Nephron (organoid): ENCODE data around the gene MKNK1.
A peak's percentile ranks its signal among the peaks of the same experiment; 100 is the strongest.
"Not testable (repeated sequence)": the region's sequence is repeated elsewhere in the genome, so short reads cannot be mapped to it uniquely, and the experiment has no call there.

Experiments used
- H3K27ac Mint-ChIP-seq, 3 experiments: 2 replicates each; pipeline ENCODE4 v1.8.0; 2020; ENCODE audit warnings: mixed read lengths in 3 of 3, mild to moderate bottlenecking in 2 of 3, moderate library complexity in 1 of 3
- H3K27me3 Mint-ChIP-seq: 2 replicates; pipeline ENCODE4 v1.8.0; 2021; ENCODE audit warnings: low read depth, mild to moderate bottlenecking, moderate library complexity, mixed read lengths
- H3K36me3 Mint-ChIP-seq: 2 replicates; pipeline ENCODE4 v1.8.0; 2020; ENCODE audit warnings: low read depth, mixed read lengths
- H3K4me1 Mint-ChIP-seq: 2 replicates; pipeline ENCODE4 v1.8.0; 2020; ENCODE audit warnings: mixed read lengths
- H3K4me3 Mint-ChIP-seq, 3 experiments: 2 replicates each; pipeline ENCODE4 v1.8.0; 2020; ENCODE audit warnings: mild to moderate bottlenecking in 3 of 3, mixed read lengths in 3 of 3, moderate library complexity in 2 of 3
- H3K9me3 Mint-ChIP-seq: 2 replicates; pipeline ENCODE4 v1.8.0; 2020; ENCODE audit warnings: mixed read lengths
- TF ChIP-seq, protein P1 (sequence below), 3 experiments: fragments of 200-600 bp; sonication (generic); IDR thresholded peaks; one replicate each; pipeline ENCODE4 v1.5.0; 2021; ENCODE audit warnings: antibody characterized with exemption in 3 of 3; ENCODE audit not compliant: unreplicated experiment in 3 of 3

MKNK1 gene

DNA sequence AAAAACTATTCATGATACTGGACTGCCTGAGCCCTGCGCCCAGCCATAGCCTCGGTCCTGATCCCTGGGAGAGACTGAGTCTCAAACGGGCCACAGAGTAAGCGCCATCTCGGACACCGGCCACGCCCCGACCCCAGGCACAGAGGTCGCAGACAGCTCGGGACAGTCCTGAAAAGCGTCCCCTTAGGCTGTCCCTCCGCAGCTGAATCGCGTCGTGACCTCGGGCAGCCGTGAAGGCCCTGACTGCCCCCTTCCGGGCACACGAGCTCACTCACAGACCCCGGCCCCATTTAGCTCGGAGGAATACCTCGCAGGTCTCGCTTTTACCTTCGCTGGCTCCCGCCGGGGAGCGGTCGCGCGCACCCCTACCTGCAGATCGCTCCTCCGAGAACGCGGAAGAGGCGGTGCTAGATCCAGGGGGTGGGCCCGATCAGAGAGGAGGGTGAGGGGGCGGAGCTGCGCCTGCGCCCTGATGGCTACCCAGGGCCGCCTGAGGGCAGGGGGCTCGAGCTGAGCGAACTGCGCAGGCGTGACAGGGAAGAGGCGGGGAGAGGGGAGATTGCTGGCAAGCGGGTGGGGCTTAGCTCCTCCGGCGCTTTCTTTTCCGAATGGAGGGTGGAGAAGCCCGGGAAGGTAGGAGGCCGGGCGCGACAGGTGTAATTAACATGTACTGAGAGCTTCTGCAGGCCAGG, at the start of gene MKNK1:
MKNK1 (minus strand) TSS at position 411 of the 692 bp plus-strand sequence. CDS start 20,941 bp downstream, outside the sequence.
- Mint-ChIP-seq H3K4me1 (peaks cover 21% of the 10 kb centered on the region), H3K9me3 (no peaks in the 10 kb centered on the region), H3K4me3 (peak within 1 kb of the TSS; percentile 91 to 95 (median 94)), H3K36me3 (peaks cover 10% of the 10 kb centered on the region), H3K27ac (peak within 1 kb of the TSS; percentile 59 to 89 (median 80)), H3K27me3 (no peaks in the 10 kb centered on the region)
- TF ChIP-seq, protein P1, sequence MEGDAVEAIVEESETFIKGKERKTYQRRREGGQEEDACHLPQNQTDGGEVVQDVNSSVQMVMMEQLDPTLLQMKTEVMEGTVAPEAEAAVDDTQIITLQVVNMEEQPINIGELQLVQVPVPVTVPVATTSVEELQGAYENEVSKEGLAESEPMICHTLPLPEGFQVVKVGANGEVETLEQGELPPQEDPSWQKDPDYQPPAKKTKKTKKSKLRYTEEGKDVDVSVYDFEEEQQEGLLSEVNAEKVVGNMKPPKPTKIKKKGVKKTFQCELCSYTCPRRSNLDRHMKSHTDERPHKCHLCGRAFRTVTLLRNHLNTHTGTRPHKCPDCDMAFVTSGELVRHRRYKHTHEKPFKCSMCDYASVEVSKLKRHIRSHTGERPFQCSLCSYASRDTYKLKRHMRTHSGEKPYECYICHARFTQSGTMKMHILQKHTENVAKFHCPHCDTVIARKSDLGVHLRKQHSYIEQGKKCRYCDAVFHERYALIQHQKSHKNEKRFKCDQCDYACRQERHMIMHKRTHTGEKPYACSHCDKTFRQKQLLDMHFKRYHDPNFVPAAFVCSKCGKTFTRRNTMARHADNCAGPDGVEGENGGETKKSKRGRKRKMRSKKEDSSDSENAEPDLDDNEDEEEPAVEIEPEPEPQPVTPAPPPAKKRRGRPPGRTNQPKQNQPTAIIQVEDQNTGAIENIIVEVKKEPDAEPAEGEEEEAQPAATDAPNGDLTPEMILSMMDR (IDR thresholded peaks at IDR 0.05; ENCODE audit: unreplicated experiment in 3 of 3), result peak; percentile 32 to 41 (median 40)

DNA sequence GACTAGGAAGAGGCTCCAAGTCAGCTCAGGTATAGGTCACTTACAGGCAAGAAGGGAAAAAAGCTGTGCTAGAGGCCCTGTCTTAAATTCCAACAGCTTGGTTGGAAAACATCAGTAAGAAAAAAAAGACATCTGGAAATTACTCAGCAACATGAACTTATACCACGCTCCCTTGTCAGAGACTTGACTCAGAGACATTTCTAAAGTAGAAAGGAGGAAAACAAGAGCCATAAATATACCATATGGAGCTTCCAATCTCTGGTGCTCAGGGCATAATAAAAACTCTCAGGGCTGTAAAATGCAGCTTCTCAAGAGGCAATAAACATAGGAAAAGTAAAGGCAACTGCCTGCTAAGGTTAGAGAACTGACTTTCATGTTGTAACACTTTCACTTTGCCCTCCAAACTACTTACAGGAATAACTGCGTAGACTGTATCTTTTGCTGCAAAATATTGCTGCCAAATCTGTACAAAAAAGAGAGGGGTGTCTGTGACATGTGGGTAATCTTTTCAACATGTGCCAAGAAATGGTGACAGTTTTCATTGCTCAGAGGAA, 49.4 kb upstream of the MKNK1 start:
- H3K9me3 Mint-ChIP-seq, result peaks cover 20% of the 10 kb centered on the region
- H3K4me1 Mint-ChIP-seq, result no peaks in the 10 kb centered on the region
- H3K27me3 Mint-ChIP-seq, result no peaks in the 10 kb centered on the region
- TF ChIP-seq, protein P1 (IDR thresholded peaks at IDR 0.05; ENCODE audit: unreplicated experiment in 3 of 3), result no peak
- peak overlapping the region in 1 of 3 experiments; percentile 10 for H3K4me3 Mint-ChIP-seq
- peaks cover 75% of the 10 kb centered on the region for H3K36me3 Mint-ChIP-seq
- peak overlapping the region; percentile 53 to 92 (median 81) for H3K27ac Mint-ChIP-seq

DNA sequence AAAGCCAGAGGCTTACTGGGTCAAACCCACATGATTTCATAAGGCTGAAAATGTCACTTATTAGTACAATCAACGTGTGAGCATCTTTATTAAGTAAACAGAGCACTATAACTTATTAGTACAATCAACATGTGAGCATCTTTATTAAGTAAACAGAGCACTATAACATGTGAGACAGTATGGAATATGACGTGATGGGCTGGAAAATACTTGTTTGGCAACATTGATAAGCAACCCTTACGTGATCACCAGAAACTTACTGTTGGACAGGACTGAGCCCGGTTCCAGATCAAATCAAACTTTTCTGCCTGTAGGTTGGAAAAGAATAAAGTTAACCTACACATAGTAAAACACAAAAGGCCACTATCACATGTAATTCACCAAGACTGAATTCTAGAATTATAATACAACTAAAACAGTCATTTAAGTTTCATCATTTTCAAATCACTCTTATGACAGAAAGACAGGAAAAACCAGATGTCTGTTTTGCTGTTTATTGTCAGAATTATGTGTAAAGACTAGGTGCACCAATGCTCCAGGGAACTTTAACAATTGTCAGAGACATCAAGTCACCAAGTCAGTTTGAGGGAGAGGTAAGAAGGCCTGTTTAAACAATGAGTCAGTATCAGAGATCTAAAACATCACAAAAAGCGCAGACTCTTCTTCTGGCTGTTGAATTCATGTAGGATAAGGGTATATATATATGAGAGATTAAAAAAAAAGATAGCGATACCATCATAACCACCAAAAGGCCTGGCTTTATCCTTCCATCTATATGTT, 48.4 kb upstream of the MKNK1 start:
- TF ChIP-seq, protein P1 (IDR thresholded peaks at IDR 0.05; ENCODE audit: unreplicated experiment in 3 of 3), result no peak
- no peaks in the 10 kb centered on the region for H3K27me3 Mint-ChIP-seq
- peaks cover 76% of the 10 kb centered on the region for H3K36me3 Mint-ChIP-seq
- peaks cover 21% of the 10 kb centered on the region for H3K9me3 Mint-ChIP-seq
- no peak overlapping the region for H3K4me3 Mint-ChIP-seq
- peak overlapping the region in 2 of 3 experiments; percentile 81 to 92 for H3K27ac Mint-ChIP-seq
- no peaks in the 10 kb centered on the region for H3K4me1 Mint-ChIP-seq

DNA sequence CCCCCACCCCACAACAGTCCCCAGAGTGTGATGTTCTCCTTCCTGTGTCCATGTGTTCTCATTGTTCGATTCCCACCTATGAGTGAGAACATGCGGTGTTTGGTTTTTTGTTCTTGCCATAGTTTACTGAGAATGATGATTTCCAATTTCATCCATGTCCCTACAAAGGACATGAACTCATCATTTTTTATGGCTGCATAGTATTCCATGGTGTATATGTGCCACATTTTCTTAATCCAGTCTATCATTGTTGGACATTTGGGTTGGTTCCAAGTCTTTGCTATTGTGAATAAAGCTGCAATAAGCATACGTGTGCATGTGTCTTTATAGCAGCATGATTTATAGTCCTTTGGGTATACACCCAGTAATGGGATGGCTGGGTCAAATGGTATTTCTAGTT, 47.1 kb upstream of the MKNK1 start:
- H3K27ac Mint-ChIP-seq, H3K27me3 Mint-ChIP-seq, H3K4me3 Mint-ChIP-seq, H3K4me1 Mint-ChIP-seq: not testable (repeated sequence)
- H3K36me3 Mint-ChIP-seq, result peaks cover 85% of the 10 kb centered on the region
- peaks cover 25% of the 10 kb centered on the region for H3K9me3 Mint-ChIP-seq

DNA sequence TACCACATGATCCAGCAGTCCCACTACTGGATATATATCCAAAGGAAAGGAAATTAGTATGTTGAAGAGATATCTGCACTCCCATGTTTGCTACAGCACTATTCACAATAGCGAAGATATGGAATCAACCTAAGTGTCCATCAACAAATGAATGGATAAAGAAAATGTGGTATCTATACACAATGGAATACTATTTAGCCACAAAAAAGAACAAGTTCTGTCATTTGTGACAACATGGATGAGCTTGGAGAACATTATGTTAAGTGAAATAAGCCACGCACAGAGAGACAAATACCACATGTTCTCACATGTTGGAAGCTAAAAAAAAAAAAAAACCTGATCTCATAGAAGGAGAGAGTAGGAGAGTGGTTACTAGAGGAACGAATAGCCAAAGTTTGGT, 46.4 kb upstream of the MKNK1 start:
- Mint-ChIP-seq H3K4me1 (no peaks in the 10 kb centered on the region), H3K36me3 (peaks cover 80% of the 10 kb centered on the region), H3K9me3 (peaks cover 25% of the 10 kb centered on the region), H3K27ac (no peak overlapping the region), H3K27me3 (no peaks in the 10 kb centered on the region), H3K4me3 (no peak overlapping the region)
- TF ChIP-seq, protein P1 (IDR thresholded peaks at IDR 0.05; ENCODE audit: unreplicated experiment in 3 of 3), result no peak

DNA sequence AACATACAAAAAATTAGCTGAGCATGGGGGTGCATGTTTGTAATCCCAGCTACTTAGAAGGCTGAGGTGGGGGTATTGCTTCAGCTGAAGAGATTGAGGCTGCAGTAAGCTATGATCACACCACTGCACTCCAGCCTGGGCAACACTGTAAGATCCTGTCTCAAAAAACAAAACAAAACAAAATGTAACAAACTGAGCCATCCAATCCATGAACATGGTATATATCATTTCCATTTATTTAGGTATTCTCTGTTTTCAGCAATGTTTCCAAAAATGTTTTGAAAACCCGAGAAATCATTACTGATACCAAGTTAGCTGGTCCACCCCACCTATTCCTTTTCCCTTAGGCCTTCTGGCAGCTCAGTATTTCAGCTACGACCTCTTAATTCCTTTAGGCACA, 45.7 kb upstream of the MKNK1 start:
- no peak overlapping the region for H3K27ac Mint-ChIP-seq
- no peaks in the 10 kb centered on the region for H3K27me3 Mint-ChIP-seq
- peaks cover 73% of the 10 kb centered on the region for H3K36me3 Mint-ChIP-seq
- TF ChIP-seq, protein P1 (IDR thresholded peaks at IDR 0.05; ENCODE audit: unreplicated experiment in 3 of 3), result no peak
- H3K9me3 Mint-ChIP-seq, result peaks cover 24% of the 10 kb centered on the region
- H3K4me3 Mint-ChIP-seq, result no peak overlapping the region
- no peaks in the 10 kb centered on the region for H3K4me1 Mint-ChIP-seq
